ENCODE data around the gene GNAT1. TPM values are rescaled to one million over a fixed set of nuclear protein-coding genes. Genes with fewer than 3 reads are reported as not detected.
"Not testable (repeated sequence)": the region's sequence is repeated elsewhere in the genome, so short reads cannot be mapped to it uniquely, and the experiment has no call there.

GNAT1 gene
- total RNA-seq, 1 donor from 2014 or later = not detected

DNA sequence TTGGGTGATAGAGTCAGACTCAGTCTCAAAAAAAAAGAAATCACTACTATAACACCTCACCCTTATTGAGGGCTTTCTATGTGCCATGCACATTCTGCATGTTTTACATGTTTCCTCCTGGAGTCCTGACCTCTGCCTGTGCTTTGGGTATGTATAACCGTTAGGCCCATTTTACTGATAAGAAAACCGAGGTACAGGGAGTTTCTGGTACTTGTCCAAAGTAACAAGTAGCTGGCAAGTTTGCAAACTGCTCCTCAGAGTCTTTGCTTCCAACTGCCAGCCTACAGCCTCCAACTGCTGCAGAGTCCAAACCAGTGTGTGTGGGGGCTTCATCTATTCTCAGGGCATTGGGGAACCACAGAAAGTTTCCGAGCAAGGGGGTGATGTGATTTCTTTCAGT is 40.9 kb downstream of the GNAT1 start:
- intact Hi-C loops (cut with DNase I) = no loop called here
- no peak for DNase-seq (ENCODE audit: low spot score)

- intact Hi-C loops (cut with DNase I) = no loop called here
Measured at GRCh38 chr3:50233176-50233575, 41.8 kb downstream of the GNAT1 start.

DNA sequence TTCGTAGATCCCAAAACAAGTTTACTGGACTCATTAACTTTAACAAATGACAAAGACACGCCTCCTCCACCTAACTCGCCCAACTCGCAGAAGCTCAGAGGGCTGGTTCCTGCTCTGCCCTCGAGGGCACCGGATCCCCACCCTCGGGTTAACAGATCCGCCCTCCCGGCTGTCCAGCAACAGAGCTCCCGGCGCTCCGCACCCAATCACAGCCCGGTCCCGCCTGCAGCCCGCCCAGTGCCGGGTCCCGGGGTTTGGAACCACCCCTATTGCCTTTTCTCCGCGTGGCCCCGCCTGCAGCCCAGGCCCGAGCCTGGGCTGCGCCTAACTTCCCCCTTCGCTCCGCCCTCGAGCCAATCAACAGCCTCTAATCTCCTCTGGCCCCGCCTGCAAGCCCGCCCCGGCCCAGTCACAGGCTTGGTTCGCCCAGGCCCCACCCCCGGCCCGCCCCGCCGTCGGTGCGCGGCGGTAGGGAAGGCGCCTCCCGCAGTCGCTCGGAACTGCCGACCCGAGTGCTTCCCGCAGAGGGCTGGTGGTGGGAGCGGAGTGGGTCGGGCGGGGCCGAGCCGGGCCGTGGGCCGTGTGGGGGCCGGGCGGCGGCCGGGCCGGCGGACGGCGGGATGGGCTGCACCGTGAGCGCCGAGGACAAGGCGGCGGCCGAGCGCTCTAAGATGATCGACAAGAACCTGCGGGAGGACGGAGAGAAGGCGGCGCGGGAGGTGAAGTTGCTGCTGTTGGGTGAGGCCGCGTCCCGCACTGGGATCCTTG is 44.5 kb downstream of the GNAT1 start, which contains the start of gene GNAI2:
Gene GNAI2 (plus strand): TSS at position 489 of the 768 bp plus-strand sequence. CDS start 132 bp downstream, at position 621.
- intact Hi-C loops (cut with DNase I) = loop anchor here (5.0 kb wide), 1 partner anchor 86 kb away; the partner anchor contains the start of gene HYAL2

More at GRCh38 chr3:50233176-50233575, 41.8 kb downstream of the GNAT1 start:
- no peak for DNase-seq (ENCODE audit: low spot score)

DNA sequence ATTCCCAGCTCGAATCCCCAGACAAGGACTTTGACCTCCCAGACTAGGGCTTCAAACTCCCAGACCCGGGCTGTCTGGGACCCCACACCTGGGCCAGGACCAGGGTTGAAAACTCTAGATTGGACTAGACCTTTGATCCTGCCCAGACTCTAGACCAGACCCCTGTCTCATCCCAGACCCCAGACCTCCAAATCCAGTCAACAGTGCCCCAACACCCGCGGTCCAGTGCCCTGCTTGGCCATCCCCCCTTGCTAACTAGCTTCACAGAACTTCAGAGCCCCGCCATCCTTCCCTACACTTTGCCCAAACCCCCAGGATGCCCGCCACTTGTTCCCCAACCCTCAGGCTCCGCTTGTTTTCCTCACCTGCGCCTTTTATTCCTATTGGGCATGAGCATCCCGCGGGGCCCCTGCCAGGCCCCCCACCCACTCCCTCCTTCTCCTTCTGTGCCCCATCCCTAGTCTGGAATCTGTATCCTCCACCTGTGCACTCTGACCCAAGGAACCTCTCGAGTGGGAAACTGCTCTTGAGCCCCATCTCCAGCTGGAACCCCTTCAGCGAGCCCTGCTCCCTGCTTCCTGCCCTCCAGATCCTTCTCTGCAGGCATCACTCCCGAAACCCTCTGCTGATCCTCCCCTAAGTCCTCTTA is 45.2 kb downstream of the GNAT1 start:
- no peak for DNase-seq (ENCODE audit: low spot score)
- intact Hi-C loops (cut with DNase I) = loop anchor here (5.0 kb wide), 1 partner anchor 86 kb away; the partner anchor contains the start of gene HYAL2

More for the DNA sequence above, 44.5 kb downstream of the GNAT1 start, which contains the start of gene GNAI2:
- DNase-seq (ENCODE audit: low spot score) = peak; percentile 100

GRCh38 chr3:50237133-50237651 is 45.8 kb downstream of the GNAT1 start:
- no peak for DNase-seq (ENCODE audit: low spot score)
- intact Hi-C loops (cut with DNase I) = loop anchor here (5.0 kb wide), 1 partner anchor 85 kb away; the partner anchor contains the start of gene HYAL2

DNA sequence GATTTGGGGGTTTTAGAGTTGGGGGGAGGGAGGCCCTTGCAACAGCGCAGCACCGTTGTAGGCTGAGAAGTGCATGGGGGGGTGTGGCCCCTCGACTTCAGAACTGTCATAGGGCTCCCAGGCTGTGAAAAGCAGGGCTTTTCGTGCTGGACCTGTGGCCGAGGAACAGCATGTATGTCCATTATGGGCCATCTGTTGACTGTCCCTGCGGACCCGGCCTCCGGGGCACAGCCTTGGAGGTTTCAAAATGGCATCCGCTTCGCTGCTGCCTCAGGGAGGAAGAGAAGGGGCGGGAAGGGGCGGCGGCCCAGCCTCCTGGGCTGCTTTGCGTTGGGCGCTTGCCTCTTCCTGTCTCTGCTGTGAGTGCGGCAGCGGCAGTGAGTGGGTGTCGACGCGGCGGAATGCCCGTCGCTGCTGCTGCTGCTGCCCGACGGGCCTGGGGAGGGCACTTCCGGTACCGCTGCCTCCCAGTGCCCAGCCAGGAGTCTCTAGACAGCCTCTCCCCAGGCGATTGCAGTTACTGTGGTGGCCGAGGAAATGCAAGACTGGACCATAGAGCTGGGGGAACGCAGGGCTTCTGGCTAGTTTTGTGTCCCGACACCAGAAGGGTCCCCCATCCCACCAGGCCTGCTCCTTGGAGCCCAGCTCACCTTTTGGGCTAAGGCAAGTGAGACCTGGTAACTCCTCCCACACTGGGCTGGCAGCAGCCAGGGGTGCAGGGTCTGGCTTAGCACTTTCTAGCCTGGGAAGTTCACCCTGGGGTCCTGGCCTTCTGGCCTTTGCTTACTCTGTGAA is 46.5 kb downstream of the GNAT1 start:
- DNase-seq (ENCODE audit: low spot score) = peak; percentile 97
- intact Hi-C loops (cut with DNase I) = loop anchor here (5.0 kb wide), 1 partner anchor 84 kb away; the partner anchor contains the start of gene HYAL2

DNA sequence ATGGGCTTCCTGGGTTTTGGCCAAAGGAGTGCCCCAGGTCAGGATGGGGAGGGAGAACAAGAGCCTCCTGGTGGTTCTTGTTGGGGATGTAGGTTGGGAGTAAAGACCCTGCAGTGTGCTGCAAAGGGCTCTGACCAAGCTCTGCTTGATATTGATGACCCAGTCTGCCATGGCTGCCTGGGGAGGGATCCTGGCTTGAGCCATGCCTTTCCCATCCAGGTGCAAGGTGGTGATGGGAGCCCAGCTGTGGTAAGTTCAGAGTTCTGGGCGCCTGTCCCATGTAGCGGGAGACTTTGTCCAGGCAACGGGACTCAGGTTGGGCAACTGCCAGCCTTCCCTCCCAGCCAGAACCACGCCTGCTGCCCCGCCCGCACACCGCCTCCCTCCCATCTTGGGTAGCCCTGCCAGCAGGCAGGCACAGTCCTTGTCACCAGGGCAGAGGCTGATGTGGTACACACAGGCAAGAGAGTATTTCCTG is 47.2 kb downstream of the GNAT1 start:
- intact Hi-C loops (cut with DNase I) = loop anchor here (5.0 kb wide), 1 partner anchor 84 kb away; the partner anchor contains the start of gene HYAL2

GRCh38 chr3:50239649-50240048 is 48.2 kb downstream of the GNAT1 start:
- no peak for DNase-seq (ENCODE audit: low spot score)
- intact Hi-C loops (cut with DNase I) = loop anchor here (5.0 kb wide), 1 partner anchor 83 kb away; the partner anchor contains the start of gene HYAL2

More for the DNA sequence above, 47.2 kb downstream of the GNAT1 start:
- peak; percentile 94 for DNase-seq (ENCODE audit: low spot score)

- intact Hi-C loops (cut with DNase I) = no loop called here
- no peak for DNase-seq (ENCODE audit: low spot score)
Measured at GRCh38 chr3:50241163-50241562, 49.8 kb downstream of the GNAT1 start.

GRCh38 chr3:50241713-50242380 is 50.4 kb downstream of the GNAT1 start:
- DNase-seq (ENCODE audit: low spot score) = no peak

DNA sequence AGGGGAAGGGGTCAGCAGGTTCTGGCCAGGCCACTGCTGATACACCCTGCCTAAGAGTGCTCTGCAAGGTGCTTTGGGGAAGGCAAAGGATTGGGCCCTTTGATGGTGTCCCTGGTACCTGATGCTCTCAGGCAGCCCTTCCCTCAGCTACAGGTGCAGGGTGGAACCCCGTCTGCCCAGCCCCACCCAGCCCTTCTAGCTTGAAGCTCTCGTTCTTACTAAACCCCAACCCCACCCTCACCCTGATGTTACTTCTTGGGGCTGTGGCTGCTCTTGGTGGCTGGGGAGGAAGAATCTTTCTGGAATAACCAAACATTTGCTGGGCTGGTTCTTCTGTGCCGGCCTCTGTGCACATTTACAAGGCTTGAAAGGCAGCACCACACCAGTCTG is 51.0 kb downstream of the GNAT1 start:
- DNase-seq (ENCODE audit: low spot score) = no peak
- intact Hi-C loops (cut with DNase I) = no loop called here

More at GRCh38 chr3:50241713-50242380, 50.4 kb downstream of the GNAT1 start:
- intact Hi-C loops (cut with DNase I) = no loop called here

- DNase-seq (ENCODE audit: low spot score) = peak; percentile 94
- intact Hi-C loops (cut with DNase I) = no loop called here
Measured at GRCh38 chr3:50242851-50243542, 51.6 kb downstream of the GNAT1 start.

GRCh38 chr3:50243543-50243895 is 52.1 kb downstream of the GNAT1 start:
- DNase-seq (ENCODE audit: low spot score) = no peak
- intact Hi-C loops (cut with DNase I) = no loop called here

- intact Hi-C loops (cut with DNase I); DNase-seq (ENCODE audit: low spot score): not testable (repeated sequence)
Measured at GRCh38 chr3:50244813-50245212, 53.4 kb downstream of the GNAT1 start.

GRCh38 chr3:50245251-50245745 is 53.9 kb downstream of the GNAT1 start:
- DNase-seq (ENCODE audit: low spot score) = no peak
- intact Hi-C loops (cut with DNase I) = no loop called here

GRCh38 chr3:50245831-50246516 is 54.6 kb downstream of the GNAT1 start:
- intact Hi-C loops (cut with DNase I) = loop anchor here (1.0 kb wide), 1 partner anchor 19 kb away; no protein-coding TSS in a partner anchor
- DNase-seq (ENCODE audit: low spot score) = peak; percentile 95

- no peak for DNase-seq (ENCODE audit: low spot score)
- intact Hi-C loops (cut with DNase I) = loop anchor here (1.0 kb wide), 1 partner anchor 19 kb away; no protein-coding TSS in a partner anchor
Measured at GRCh38 chr3:50246517-50246954, 55.1 kb downstream of the GNAT1 start.

Measured in cardiac septum (tissue), 1 donor.